Breast epithelium (tissue), 4 donors: ENCODE data around the gene BTBD17. TPM values are rescaled to one million over a fixed set of nuclear protein-coding genes. Genes with fewer than 3 reads are reported as not detected.

Experiments used
- DNase-seq, 2 donors: peaks; one replicate each; pipeline ENCODE4 v3.0.0-alpha.2; 2019; ENCODE audit warnings: low spot score in 2 of 2
- H3K27ac ChIP-seq, 2 donors: fragments of 200-600 bp; sonication (generic) in 1 of 2; one replicate each; pipeline ENCODE4 v1.5.1; 2016 to 2019; ENCODE audit warnings: mild to moderate bottlenecking in 1 of 2
- H3K27me3 ChIP-seq, 2 donors: fragments of 200-600 bp; sonication (generic) in 1 of 2; one replicate each; pipeline versions ENCODE4 v1.5.1 to v1.6.0; 2017 to 2019; ENCODE audit warnings: control low read depth in 1 of 2, mild to moderate bottlenecking in 1 of 2
- H3K36me3 ChIP-seq: fragments of 200-600 bp; one replicate; pipeline ENCODE4 v1.5.1; 2019
- H3K4me1 ChIP-seq, 2 donors: fragments of 200-600 bp; sonication (generic); one replicate each; pipeline ENCODE4 v1.5.1; 2016 to 2019; ENCODE audit warnings: control low read depth in 1 of 2
- H3K4me3 ChIP-seq, 3 donors: fragments of 200-600 bp; sonication (generic); 1 replicate in 2 of 3; 2 replicates in 1 of 3; pipeline ENCODE4 v1.5.1; 2016 to 2019; ENCODE audit warnings: mild to moderate bottlenecking in 3 of 3, moderate library complexity in 2 of 3
- H3K9me3 ChIP-seq, 2 donors: fragments of 200-600 bp; sonication (generic) in 1 of 2; one replicate each; pipeline ENCODE4 v1.5.1; 2016 to 2019; ENCODE audit warnings: control low read depth in 1 of 2
- POLR2A ChIP-seq: fragments of 450-650 bp; IDR thresholded peaks from one replicate; pipeline ENCODE4 v1.6.1; 2016; ENCODE audit warnings: antibody characterized with exemption, mild to moderate bottlenecking, moderate library complexity
- POLR2AphosphoS5 ChIP-seq, 3 donors: sonication (generic); formaldehyde crosslinking; IDR thresholded peaks; one replicate each; pipeline ENCODE4 v1.6.1; 2017; ENCODE audit warnings: antibody characterized with exemption in 3 of 3
- intact Hi-C: fragments of 100-400 bp; cut with DNase I; formaldehyde crosslinking; loops from one replicate; pipeline ENCODE4 v1.15.1; 2023; ENCODE audit warnings: low total_unique reads
- total RNA-seq, 3 donors: library from RNA; depleted of rRNA; stranded (reverse); fragments of >200 nt; gene quantifications; one replicate each; pipeline ENCODE4 v1.1.0, GENCODE V29; 2016
- TF ChIP-seq, protein P1 (sequence below), 3 donors: fragments of 450-650 bp; IDR thresholded peaks; one replicate each; pipeline ENCODE4 v1.5.1; 2016 to 2017; ENCODE audit warnings: antibody characterized with exemption in 3 of 3, mild to moderate bottlenecking in 3 of 3, moderate library complexity in 3 of 3

Gene BTBD17
- total RNA-seq, 3 donors from 2014 or later: not detected

DNA sequence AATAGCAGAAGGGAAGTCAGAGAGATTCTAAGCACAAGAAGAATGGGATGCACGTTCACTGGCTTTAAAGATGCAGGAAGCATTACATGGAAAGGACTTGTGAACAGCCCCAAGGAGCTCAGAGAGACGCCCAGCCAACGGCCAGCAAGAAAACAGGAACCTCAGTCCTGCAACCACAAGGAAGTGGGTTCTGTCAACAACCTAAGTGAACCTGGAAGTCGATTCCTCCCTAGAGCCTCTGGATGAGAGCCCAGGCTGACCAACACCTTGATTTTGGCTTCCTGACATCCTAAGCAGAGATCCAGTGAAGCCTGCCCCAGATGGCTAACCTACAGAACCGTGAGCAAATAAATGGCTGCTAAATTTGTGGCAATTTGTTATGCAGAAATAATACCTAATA lies 30.1 kb upstream of the BTBD17 start:
- no peak overlapping the region for H3K27ac ChIP-seq
- no peaks in the 10 kb centered on the region for H3K9me3 ChIP-seq
- no peak for DNase-seq
- no peaks in the 10 kb centered on the region for H3K36me3 ChIP-seq
- H3K4me3 ChIP-seq: no peak overlapping the region
- intact Hi-C loops: loop anchor here (2.0 kb wide), 1 partner anchor 47 kb away; no protein-coding TSS in a partner anchor
- no peaks in the 10 kb centered on the region for H3K27me3 ChIP-seq
- no peak for TF ChIP-seq POLR2A
- no peak for TF ChIP-seq POLR2AphosphoS5 (IDR thresholded peaks at IDR 0.05)
- TF ChIP-seq, protein P1, sequence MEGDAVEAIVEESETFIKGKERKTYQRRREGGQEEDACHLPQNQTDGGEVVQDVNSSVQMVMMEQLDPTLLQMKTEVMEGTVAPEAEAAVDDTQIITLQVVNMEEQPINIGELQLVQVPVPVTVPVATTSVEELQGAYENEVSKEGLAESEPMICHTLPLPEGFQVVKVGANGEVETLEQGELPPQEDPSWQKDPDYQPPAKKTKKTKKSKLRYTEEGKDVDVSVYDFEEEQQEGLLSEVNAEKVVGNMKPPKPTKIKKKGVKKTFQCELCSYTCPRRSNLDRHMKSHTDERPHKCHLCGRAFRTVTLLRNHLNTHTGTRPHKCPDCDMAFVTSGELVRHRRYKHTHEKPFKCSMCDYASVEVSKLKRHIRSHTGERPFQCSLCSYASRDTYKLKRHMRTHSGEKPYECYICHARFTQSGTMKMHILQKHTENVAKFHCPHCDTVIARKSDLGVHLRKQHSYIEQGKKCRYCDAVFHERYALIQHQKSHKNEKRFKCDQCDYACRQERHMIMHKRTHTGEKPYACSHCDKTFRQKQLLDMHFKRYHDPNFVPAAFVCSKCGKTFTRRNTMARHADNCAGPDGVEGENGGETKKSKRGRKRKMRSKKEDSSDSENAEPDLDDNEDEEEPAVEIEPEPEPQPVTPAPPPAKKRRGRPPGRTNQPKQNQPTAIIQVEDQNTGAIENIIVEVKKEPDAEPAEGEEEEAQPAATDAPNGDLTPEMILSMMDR (IDR thresholded peaks at IDR 0.05): no peak
- no peaks in the 10 kb centered on the region for H3K4me1 ChIP-seq

DNA sequence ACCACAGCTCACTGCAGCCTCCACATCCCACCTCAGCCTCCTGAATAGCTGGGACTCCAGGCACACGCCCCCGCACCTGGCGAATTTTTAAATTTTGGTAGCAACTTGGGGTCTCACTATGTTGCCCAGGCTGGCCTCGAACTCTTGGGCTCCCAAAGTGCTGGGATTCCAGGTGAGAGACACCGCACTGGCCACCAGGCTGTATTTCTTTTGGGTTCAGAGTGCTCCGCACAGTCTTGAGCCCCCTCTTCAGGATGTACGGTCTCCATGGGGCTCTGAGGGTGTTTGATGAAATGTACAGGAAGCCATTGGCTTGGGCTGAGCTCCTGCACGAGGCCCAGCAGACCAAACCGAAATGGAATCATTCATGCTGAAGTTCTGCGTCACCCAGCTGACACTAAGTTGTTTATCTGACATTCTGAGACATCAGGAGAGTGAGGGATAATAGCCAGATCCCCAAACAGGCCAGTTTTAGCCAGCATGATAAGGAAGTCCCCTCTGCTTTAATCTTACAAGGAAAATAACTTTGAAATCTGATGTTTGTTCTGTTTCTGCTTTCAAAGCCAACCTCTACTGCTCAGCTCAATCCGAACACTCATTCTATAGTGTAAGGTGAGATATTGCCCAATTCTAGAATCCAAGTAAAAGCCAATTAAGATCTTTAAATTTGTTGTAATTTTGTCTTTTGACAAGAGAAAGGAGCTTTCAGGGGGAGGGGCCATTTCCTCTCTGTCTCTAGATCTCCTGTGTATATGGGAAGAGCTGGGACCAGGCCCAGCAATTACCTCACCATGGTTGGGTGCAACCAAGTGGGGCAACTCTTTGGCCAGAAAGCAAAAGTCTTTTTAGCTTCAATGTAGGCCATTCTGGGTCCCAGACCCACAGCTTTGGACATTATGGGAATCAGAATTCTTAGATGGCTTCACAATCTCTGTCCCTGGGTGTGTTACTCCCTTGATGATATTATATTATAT lies 29.3 kb upstream of the BTBD17 start:
- Histone ChIP-seq H3K27me3 (no peaks in the 10 kb centered on the region), H3K36me3 (no peaks in the 10 kb centered on the region), H3K4me3 (no peak overlapping the region), H3K27ac (no peak overlapping the region), H3K4me1 (no peaks in the 10 kb centered on the region), H3K9me3 (no peaks in the 10 kb centered on the region)
- TF ChIP-seq POLR2AphosphoS5 (IDR thresholded peaks at IDR 0.05) (no peak), POLR2A (no peak)
- TF ChIP-seq, protein P1 (IDR thresholded peaks at IDR 0.05): no peak
- no peak for DNase-seq
- intact Hi-C loops: loop anchor here (2.0 kb wide), 1 partner anchor 48 kb away; no protein-coding TSS in a partner anchor

DNA sequence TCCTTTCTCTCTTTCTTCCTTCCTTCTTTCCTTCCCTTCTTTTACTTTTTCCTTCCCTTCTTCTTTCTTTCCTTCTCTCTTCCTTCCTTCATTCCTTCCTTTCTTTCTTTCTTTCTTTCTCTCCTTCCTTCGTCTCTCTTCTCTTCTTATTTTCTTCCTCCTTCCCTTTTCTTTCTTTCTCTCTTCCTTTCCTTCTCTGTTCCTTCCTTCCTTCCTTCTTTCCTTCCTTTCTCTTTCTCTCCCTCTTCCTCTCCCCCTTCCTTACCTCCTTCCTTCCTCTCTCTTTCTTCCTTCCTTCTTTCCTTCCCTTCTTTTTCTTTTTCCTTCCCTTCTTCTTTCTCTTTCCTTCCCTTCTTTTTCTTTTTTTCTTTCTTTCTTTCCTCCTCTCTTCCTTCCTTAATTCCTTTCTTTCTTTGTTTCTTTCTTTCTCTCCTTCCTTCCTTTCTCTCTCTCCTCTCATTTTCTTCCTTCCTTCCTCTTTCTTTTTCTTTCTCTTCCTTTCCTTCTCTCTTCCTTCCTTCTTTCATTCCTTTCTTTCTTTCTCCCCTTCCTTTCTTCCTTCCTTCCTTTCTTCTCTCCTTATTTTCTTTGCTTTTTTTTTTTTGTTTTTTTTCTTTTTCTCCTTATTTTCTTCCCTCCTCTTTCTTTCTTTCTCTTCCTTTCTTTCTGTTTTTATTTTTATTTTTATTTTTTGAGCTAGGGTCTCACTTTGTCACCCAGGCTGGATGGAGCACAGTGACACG lies 28.4 kb upstream of the BTBD17 start:
- H3K4me3 ChIP-seq: no peak overlapping the region
- TF ChIP-seq POLR2A (no peak), POLR2AphosphoS5 (IDR thresholded peaks at IDR 0.05) (no peak)
- TF ChIP-seq, protein P1 (IDR thresholded peaks at IDR 0.05): no peak
- H3K27ac ChIP-seq: no peak overlapping the region
- intact Hi-C loops: loop anchor here (2.0 kb wide), 1 partner anchor 49 kb away; no protein-coding TSS in a partner anchor
- H3K9me3 ChIP-seq: no peaks in the 10 kb centered on the region
- H3K4me1 ChIP-seq: no peaks in the 10 kb centered on the region
- no peak for DNase-seq
- no peaks in the 10 kb centered on the region for H3K36me3 ChIP-seq
- no peaks in the 10 kb centered on the region for H3K27me3 ChIP-seq

DNA sequence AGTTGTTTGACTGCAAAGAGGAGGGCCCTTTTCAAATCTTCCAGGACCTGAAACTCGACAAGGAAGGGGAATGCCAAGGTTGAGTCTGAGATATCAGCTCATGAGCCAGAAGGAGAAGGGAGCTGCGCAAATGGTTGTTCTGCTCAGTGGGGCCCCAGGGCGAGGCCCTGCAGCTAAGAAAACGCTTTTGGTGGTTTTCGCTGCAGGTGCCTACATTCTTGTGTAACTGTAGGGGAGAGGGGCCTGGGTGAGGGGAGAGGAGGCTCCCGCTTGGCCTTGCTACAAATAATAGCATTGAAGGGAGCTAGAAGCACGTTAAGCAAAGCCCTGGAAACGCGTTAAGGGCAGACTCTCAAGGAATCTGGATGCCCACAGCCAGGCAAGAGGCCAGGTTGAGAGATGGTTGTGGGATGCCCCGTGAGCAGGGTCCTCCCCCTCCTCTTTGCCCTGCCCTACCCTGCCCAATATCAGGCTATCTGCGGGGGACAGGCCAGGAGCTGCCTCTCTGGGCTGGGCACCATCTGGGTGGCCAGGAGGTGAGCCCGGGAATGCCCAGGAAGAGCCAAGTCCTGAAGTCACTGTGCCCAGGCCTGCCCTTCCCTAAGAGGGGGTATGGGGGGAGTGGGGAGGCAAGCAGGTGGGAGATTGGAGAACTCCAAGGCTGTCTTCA lies 27.6 kb upstream of the BTBD17 start:
- H3K9me3 ChIP-seq: no peaks in the 10 kb centered on the region
- TF ChIP-seq, protein P1 (IDR thresholded peaks at IDR 0.05): no peak
- TF ChIP-seq POLR2A (no peak), POLR2AphosphoS5 (IDR thresholded peaks at IDR 0.05) (no peak)
- no peak overlapping the region for H3K4me3 ChIP-seq
- no peaks in the 10 kb centered on the region for H3K36me3 ChIP-seq
- H3K27ac ChIP-seq: no peak overlapping the region
- H3K4me1 ChIP-seq: no peaks in the 10 kb centered on the region
- DNase-seq: no peak
- H3K27me3 ChIP-seq: no peaks in the 10 kb centered on the region
- intact Hi-C loops: no loop called here
